Sigmoid colon (tissue), 7 donors: ENCODE data around the gene PFDN4. TPM values are rescaled to one million over a fixed set of nuclear protein-coding genes. Genes with fewer than 3 reads are reported as not detected.

Source experiments
- DNase-seq: peaks from one replicate; pipeline ENCODE4 v3.0.0-alpha.2; 2019
- H3K27ac ChIP-seq, 4 donors: fragments of 200-600 bp; sonication (generic); one replicate each; pipeline ENCODE4 v1.5.1; 2016 to 2019; ENCODE audit warnings: mild to moderate bottlenecking in 1 of 4
- H3K27me3 ChIP-seq, 3 donors: fragments of 200-600 bp; sonication (generic); one replicate each; pipeline ENCODE4 v1.5.1; 2019; ENCODE audit warnings: mild to moderate bottlenecking in 1 of 3
- H3K36me3 ChIP-seq, 4 donors: fragments of 200-600 bp; sonication (generic); one replicate each; pipeline ENCODE4 v1.5.1; 2016 to 2019
- H3K4me1 ChIP-seq, 4 donors: fragments of 200-600 bp; sonication (generic); one replicate each; pipeline ENCODE4 v1.5.1; 2017 to 2019
- H3K4me3 ChIP-seq, 4 donors: fragments of 200-600 bp; sonication (generic); one replicate each; pipeline ENCODE4 v1.5.1; 2017 to 2019; ENCODE audit warnings: mild to moderate bottlenecking in 2 of 4, moderate library complexity in 1 of 4
- H3K9me3 ChIP-seq, 4 donors: fragments of 200-600 bp in 3 of 4; sonication (generic) in 3 of 4; one replicate each; pipeline versions ENCODE4 v1.5.1 to v1.6.1; 2013 to 2019
- CTCF ChIP-seq, 4 experiments: fragments of 450-650 bp in 3 of 4; fragments of 200-600 bp in 1 of 4; IDR thresholded peaks; one replicate each; pipeline ENCODE4 v1.5.1; 2016 to 2019; ENCODE audit warnings: antibody characterized with exemption in 4 of 4, mild to moderate bottlenecking in 3 of 4, moderate library complexity in 2 of 4
- EP300 ChIP-seq, 4 donors: sonication (generic); formaldehyde crosslinking; IDR thresholded peaks; one replicate each; pipeline ENCODE4 v1.6.1; 2017; ENCODE audit warnings: antibody characterized with exemption in 4 of 4
- POLR2A ChIP-seq, 2 donors: fragments of 450-650 bp; IDR thresholded peaks; one replicate each; pipeline ENCODE4 v1.6.1; 2016; ENCODE audit warnings: antibody characterized with exemption in 2 of 2, mild to moderate bottlenecking in 2 of 2, moderate library complexity in 2 of 2
- POLR2AphosphoS5 ChIP-seq, 4 donors: sonication (generic); formaldehyde crosslinking; IDR thresholded peaks; one replicate each; pipeline ENCODE4 v1.6.1; 2017; ENCODE audit warnings: antibody characterized with exemption in 4 of 4
- WGBS, 2 donors: extraction: QIAGEN DNeasy Blood & Tissue Kit; methylation state at CpG; one replicate each; pipeline ENCODE4 v1.1.7; 2013; 5-methylcytosine and 5-hydroxymethylcytosine counted together
- intact Hi-C: fragments of 100-400 bp; cut with DNase I; formaldehyde crosslinking; loops from one replicate; pipeline ENCODE4 v1.15.1; 2023
- polyA plus RNA-seq, 3 donors: library from polyadenylated mRNA; stranded (reverse); fragments of 200-250 nt; gene quantifications; one replicate each; pipeline ENCODE4 v1.2.3, GENCODE V29; 2013
- total RNA-seq, 4 donors: library from RNA; depleted of rRNA; stranded (reverse); fragments of >200 nt; gene quantifications; one replicate each; pipeline ENCODE4 v1.1.0, GENCODE V29; 2016
- donor health status: healthy with polysubstance abuse.
- donor health status: Bipolar disorder and iron deficiency.
- donor health status: healthy.

PFDN4 gene
- total and polyA plus RNA-seq, 7 donors: 55.3 to 284 (median 101) TPM

GRCh38 chr20:54229566-54230160 is 21.8 kb downstream of the PFDN4 start:
- DNase-seq: no peak
- no peaks in the 10 kb centered on the region for H3K27me3 ChIP-seq
- H3K36me3 ChIP-seq: no peaks in the 10 kb centered on the region
- H3K4me3 ChIP-seq: no peak overlapping the region
- H3K9me3 ChIP-seq: peaks cover 0 to 3% (median 0%) of the 10 kb centered on the region in 4 donors
- intact Hi-C loops: no loop called here
- 84 to 88% methylated on average over 2 of the region's 2 CpGs for WGBS, 2 donors
- TF ChIP-seq CTCF (IDR thresholded peaks at IDR 0.05) (no peak), POLR2AphosphoS5 (IDR thresholded peaks at IDR 0.05) (no peak), EP300 (IDR thresholded peaks at IDR 0.05) (no peak), POLR2A (IDR thresholded peaks at IDR 0.05) (no peak)
- no peaks in the 10 kb centered on the region for H3K4me1 ChIP-seq
- no peak overlapping the region for H3K27ac ChIP-seq

GRCh38 chr20:54231036-54231435 is 23.1 kb downstream of the PFDN4 start:
- Histone ChIP-seq H3K4me1 (no peaks in the 10 kb centered on the region), H3K9me3 (peaks cover 0 to 3% (median 0%) of the 10 kb centered on the region in 4 donors), H3K27ac (no peak overlapping the region), H3K27me3 (no peaks in the 10 kb centered on the region), H3K4me3 (no peak overlapping the region), H3K36me3 (no peaks in the 10 kb centered on the region)
- intact Hi-C loops: no loop called here
- TF ChIP-seq CTCF (IDR thresholded peaks at IDR 0.05) (no peak), EP300 (IDR thresholded peaks at IDR 0.05) (no peak), POLR2AphosphoS5 (IDR thresholded peaks at IDR 0.05) (no peak), POLR2A (IDR thresholded peaks at IDR 0.05) (no peak)
- 72 to 78% methylated on average over 3 of the region's 3 CpGs for WGBS, 2 donors
- no peak for DNase-seq

GRCh38 chr20:54234991-54235390 is 27.1 kb downstream of the PFDN4 start:
- Histone ChIP-seq H3K4me3 (no peak overlapping the region), H3K27ac (no peak overlapping the region), H3K27me3 (no peaks in the 10 kb centered on the region), H3K36me3 (no peaks in the 10 kb centered on the region), H3K9me3 (peaks cover 0 to 3% (median 0%) of the 10 kb centered on the region in 4 donors), H3K4me1 (no peaks in the 10 kb centered on the region)
- 68 to 84% methylated on average over 2 of the region's 2 CpGs for WGBS, 2 donors
- intact Hi-C loops: no loop called here
- no peak for DNase-seq
- TF ChIP-seq EP300 (IDR thresholded peaks at IDR 0.05) (no peak), CTCF (IDR thresholded peaks at IDR 0.05) (no peak), POLR2AphosphoS5 (IDR thresholded peaks at IDR 0.05) (no peak), POLR2A (IDR thresholded peaks at IDR 0.05) (no peak)

- no peak for TF ChIP-seq POLR2AphosphoS5 (IDR thresholded peaks at IDR 0.05)
- TF ChIP-seq POLR2A (IDR thresholded peaks at IDR 0.05): no peak
- TF ChIP-seq EP300 (IDR thresholded peaks at IDR 0.05): no peak
- TF ChIP-seq CTCF (IDR thresholded peaks at IDR 0.05): no peak
- DNase-seq: no peak
- Histone ChIP-seq H3K27ac (no peak overlapping the region), H3K9me3 (peaks cover 0 to 3% (median 0%) of the 10 kb centered on the region in 4 donors), H3K36me3 (no peaks in the 10 kb centered on the region), H3K27me3 (no peaks in the 10 kb centered on the region), H3K4me1 (no peaks in the 10 kb centered on the region), H3K4me3 (no peak overlapping the region)
- 74 to 77% methylated on average over 12 of the region's 12 CpGs for WGBS, 2 donors
- intact Hi-C loops: no loop called here
Observed at GRCh38 chr20:54237116-54237943, 29.4 kb downstream of the PFDN4 start.
